CD4-positive, alpha-beta T cell treated with Interleukin-15 for 1 hour (primary cell): ENCODE data around the gene AUP1.
"Not testable (repeated sequence)": the region's sequence is repeated elsewhere in the genome, so short reads cannot be mapped to it uniquely, and the experiment has no call there.

Experiments
- DNase-seq: peaks from one replicate; pipeline ENCODE4 v3.0.0-alpha.2; 2020

AUP1 gene, protein sequence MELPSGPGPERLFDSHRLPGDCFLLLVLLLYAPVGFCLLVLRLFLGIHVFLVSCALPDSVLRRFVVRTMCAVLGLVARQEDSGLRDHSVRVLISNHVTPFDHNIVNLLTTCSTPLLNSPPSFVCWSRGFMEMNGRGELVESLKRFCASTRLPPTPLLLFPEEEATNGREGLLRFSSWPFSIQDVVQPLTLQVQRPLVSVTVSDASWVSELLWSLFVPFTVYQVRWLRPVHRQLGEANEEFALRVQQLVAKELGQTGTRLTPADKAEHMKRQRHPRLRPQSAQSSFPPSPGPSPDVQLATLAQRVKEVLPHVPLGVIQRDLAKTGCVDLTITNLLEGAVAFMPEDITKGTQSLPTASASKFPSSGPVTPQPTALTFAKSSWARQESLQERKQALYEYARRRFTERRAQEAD

DNA sequence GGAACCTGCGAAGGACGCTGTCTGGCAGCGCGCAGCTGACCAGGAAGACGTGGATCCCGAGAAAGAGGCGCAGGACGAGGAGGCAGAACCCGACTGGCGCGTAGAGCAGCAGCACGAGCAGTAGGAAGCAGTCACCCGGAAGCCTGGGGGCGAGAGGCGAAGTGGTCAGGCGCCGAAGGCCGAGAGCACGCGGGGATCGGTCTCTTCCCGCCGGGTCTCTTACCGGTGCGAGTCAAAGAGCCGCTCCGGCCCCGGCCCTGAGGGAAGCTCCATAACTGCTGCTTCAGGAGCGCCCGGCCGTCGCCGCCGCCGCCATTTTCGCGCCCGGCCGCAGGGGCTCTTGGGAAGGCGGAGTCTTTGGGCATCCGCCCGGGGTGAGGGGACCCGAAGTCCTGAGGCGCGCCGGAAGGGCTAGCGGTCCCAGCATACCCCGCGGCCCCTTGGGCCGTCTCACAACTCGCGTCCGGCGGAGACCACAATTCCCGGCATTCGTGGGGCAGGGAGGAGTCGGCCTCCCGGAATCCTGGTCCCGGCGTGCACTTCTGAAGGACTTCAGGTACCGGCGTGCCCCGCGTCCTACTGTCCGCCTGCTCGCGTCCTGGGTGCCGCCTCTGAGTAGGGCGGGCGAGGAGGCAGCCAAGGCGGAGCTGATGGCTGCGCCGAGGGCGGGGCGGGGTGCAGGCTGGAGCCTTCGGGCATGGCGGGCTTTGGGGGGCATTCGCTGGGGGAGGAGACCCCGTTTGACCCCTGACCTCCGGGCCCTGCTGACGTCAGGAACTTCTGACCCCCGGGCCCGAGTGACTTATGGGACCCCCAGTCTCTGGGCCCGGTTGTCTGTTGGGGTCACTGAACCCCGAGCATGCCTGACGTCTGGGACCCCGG is at the start of gene AUP1, which contains the start of gene HTRA2:
TSS of gene AUP1 (minus strand) at position 350 of the 882 bp plus-strand sequence. CDS start at position 273, 77 bp downstream.
TSS of gene HTRA2 (plus strand) at position 577 of the 882 bp plus-strand sequence. CDS start at position 651, 74 bp downstream.
- peak; percentile 95 for DNase-seq

GRCh38 chr2:74578408-74578807 is 48.9 kb upstream of the AUP1 start:
- no peak for DNase-seq

DNA sequence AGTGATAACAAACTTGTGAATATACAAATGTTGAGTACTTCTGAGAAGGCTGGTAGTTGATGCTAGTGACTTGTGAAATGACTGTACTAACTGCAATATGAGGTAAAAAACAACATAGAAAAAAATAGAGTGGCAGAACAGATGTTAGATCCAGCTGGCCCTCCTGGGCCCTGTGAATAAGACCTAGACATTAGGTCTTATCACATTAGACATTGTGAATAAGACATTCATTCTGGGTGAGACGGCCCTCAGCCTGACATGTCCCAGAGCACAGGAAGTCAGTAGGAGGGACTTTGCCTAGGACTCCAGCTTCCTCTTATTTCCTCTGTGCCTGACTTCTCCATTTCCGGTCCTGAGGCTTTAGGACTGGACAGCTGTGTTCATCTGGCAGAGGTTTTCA is 47.9 kb upstream of the AUP1 start:
- DNase-seq: no peak

GRCh38 chr2:74576863-74577229 is 47.3 kb upstream of the AUP1 start:
- DNase-seq: peak; percentile 29

GRCh38 chr2:74576211-74576862 is 46.8 kb upstream of the AUP1 start:
- no peak for DNase-seq

- DNase-seq: no peak
Measured at GRCh38 chr2:74575320-74575719, 45.8 kb upstream of the AUP1 start.

- DNase-seq: no peak
Measured at GRCh38 chr2:74573747-74574562, 44.4 kb upstream of the AUP1 start.

DNA sequence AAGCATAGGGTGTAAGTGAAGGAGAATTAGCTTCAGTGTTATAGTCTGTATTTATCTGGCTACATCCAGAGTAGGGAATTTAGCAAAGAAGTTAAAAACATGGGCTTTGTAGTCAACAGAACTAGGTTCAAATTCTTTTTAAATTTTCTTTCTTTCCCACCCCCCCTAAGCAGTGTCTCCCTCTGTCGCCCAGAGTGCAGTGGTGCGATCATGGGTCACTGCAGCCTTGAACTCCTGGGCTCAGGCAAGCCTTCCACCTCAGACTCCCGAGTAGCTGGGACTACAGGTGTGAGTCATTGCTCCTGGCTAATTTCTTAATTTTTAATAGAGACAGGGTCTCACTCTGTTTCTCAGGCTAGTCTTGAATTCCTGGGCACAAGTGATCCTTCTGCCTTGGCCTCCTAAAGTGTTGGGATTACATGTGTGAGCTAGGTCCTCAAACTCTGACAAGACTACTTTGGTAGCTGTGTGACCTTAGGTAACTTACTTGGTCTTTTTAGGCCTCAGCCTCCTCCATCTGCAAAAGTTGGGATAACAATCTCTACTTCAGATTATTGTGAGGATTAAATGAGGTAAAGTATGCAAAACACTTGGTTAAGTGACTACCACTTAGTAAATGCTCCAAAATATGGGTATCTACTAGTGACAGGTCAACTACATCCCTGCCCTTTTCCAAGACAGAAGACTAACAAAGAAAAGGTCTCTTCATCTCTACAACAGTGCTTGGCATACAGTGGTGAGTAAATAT is 42.8 kb upstream of the AUP1 start:
- DNase-seq: no peak

DNA sequence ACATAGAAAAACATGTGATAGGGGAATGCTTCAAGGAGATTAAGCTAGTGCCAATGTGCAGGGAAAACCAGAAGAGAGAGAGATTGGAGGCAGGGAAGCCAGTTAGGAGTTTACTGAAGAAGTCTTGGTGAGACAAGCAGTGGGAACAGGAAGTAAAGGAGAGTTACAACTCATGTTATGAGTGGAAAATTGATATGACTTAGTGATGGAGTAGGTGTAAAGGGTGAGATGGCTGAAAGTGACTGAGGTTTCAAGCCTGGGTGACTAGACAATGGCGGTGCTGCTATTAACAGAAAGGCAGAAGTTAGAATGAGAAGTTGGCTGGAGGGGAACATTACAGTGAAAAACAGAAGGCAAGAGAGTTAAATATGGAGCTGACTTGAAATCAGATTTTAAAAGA is 41.6 kb upstream of the AUP1 start:
- no peak for DNase-seq

GRCh38 chr2:74569686-74570085 is 40.2 kb upstream of the AUP1 start:
- no peak for DNase-seq

GRCh38 chr2:74567881-74568280 is 38.4 kb upstream of the AUP1 start:
- no peak for DNase-seq

DNA sequence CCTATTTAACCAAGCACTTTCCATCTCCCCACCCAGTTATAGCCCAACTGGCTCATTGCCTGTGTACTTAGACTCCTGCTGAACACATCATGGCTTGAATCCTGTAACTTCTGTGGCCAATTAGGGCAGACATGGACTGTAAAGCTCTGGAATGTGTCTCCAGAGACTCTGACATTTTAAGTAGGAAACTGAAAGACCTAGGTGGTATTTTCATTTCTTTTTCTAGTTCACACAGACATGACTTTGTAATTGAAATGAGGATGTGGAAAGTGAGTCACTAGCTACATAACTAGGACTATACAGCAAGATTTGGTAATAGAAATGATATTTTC is 37.2 kb upstream of the AUP1 start:
- DNase-seq: no peak

GRCh38 chr2:74566076-74566753 is 36.7 kb upstream of the AUP1 start:
- DNase-seq: no peak

GRCh38 chr2:74564222-74564621 is 34.7 kb upstream of the AUP1 start:
- DNase-seq: no peak

DNA sequence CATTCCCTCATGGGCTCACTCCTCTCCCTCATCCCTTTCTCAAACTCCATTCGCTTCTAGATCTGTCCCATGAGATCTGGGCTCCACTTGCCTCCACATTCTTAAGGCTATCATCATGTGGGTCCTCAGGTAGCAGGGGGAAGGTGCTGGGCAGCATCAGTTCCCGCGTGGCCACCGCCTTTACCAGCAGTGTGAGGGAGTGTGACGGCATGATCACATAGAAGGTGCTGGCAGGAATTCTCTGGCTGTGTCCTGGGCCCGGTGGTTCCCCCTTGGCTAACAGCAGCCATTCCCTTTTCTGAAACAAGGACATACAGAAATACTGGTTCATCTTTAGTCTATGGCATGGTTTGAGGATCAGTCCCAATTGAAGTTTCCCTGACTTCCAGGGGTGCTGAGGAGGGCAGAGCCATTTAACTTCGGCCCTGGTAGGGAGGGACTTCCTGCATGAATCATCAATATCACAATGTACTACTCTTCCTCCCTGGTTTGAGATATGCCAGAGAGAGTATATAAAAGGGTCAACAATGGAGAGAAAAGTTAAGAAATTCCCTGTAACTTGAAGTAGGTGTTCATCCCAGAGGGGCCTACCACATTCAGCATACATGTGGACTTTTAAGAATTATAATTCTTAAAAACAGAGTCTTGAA is 32.7 kb upstream of the AUP1 start:
- no peak for DNase-seq

DNA sequence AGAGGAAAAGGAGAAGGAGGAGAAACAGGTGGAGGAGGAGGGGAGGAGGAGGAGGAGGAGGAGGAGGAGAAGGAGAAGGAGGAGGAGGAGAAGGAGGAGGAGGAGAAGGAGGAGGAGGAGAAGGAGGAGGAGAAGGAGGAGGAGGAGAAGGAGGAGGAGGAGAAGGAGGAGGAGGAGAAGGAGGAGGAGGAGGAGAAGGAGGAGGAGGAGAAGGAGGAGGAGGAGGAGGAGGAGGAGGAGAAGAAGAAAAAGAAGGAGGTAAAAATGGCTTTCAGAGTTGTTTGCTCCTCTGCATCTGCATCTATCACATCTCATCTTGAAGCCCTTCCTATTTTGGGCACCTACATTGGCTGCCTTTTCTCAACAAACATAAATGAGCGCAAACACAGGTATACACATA is 31.5 kb upstream of the AUP1 start:
- DNase-seq: not testable (repeated sequence)

- DNase-seq: no peak
Measured at GRCh38 chr2:74560591-74560990, 31.1 kb upstream of the AUP1 start.

DNA sequence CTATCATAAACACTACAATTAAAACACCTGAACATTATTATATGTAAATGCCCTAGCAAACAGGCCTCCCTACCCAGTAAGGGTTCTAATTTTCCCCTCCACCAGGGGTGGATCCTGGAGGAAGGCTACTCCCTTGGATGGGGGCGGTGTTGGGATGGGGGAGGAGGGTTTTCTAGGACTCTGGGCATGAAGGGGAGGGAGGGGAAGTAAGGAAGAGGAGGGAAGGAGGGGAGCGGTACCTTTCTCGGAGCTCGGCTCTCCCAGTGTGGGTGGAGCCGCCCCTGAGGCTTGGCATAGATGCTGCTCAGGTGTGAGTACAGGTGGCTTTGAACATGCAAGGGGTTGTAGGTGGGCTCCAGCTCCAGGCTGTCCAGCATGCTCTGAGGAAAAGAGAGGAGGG is 30.4 kb upstream of the AUP1 start:
- DNase-seq: no peak

GRCh38 chr2:74558284-74559230 is 29.1 kb upstream of the AUP1 start:
- DNase-seq: no peak
